PFSK-1 (cell line): ENCODE measurements around the gene VTA1.

ENCODE experiments used
- FOXP2 ChIP-seq: optimal IDR thresholded peaks from 2 replicates; pipeline ENCODE3; 2011; ENCODE audit warnings: borderline replicate concordance, control low read depth, inconsistent platforms; ENCODE audit not compliant: insufficient read depth; ENCODE audit errors: extremely low read length, extremely low read depth
- POLR2AphosphoS5 ChIP-seq: IDR thresholded peaks from 2 replicates; pipeline ENCODE4 v1.6.1; 2012; ENCODE audit warnings: low read depth, mild to moderate bottlenecking, control low read depth, low read length, moderate library complexity
- REST ChIP-seq, 2 experiments: IDR thresholded peaks; 2 replicates each; pipeline versions ENCODE4 v1.6.1 to v1.8.0; 2011 to 2012; ENCODE audit warnings: low read depth in 2 of 2, low read length in 2 of 2, control low read depth in 1 of 2, inconsistent platforms in 1 of 2, mild to moderate bottlenecking in 1 of 2, moderate library complexity in 1 of 2; ENCODE audit not compliant: insufficient read depth in 1 of 2
- SIN3A ChIP-seq: IDR thresholded peaks from 2 replicates; pipeline ENCODE4 v1.6.1; 2012; ENCODE audit warnings: mild to moderate bottlenecking, low read length, moderate library complexity, borderline replicate concordance; ENCODE audit not compliant: insufficient read depth
- TAF1 ChIP-seq: IDR thresholded peaks from 2 replicates; pipeline ENCODE4 v1.6.1; 2012; ENCODE audit warnings: low read length, control low read depth, borderline replicate concordance; ENCODE audit not compliant: insufficient read depth

DNA sequence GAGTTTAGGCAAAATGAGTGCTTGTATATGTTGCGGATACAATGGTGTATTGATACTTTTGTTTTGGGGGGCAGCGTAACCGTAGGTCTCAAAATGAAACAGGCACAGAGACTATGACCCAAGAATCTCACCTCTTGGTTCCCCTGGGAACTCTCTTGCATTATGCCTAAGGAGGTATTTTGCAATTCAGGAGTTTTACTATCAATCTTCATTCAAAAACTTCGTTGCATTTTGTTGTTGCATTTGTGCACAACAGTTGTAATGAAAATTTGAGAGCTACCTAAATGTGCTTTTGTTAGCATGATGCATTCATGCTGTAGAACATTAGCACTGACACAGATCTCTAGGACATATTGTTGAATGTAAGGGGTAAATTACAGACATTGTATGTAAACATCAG is 18.2 kb downstream of the VTA1 start:
- TF ChIP-seq POLR2AphosphoS5 (no peak), SIN3A (no peak), REST (IDR thresholded peaks at IDR 0.05; ENCODE audit: insufficient read depth in 1 of 2, low read depth in 2 of 2, low read length in 2 of 2) (no peak), TAF1 (no peak), FOXP2 (no peak)
